Glutamatergic neuron (in vitro differentiated cells): Measurements from ENCODE around the gene DEFB115. TPM values are rescaled to one million over a fixed set of nuclear protein-coding genes. Genes with fewer than 3 reads are reported as not detected.

Experiments
- DNase-seq: peaks from one replicate; pipeline ENCODE4 v3.0.0; 2022
- H3K27ac Mint-ChIP-seq: one replicate; pipeline ENCODE4 v1.8.0; 2020; ENCODE audit warnings: mild to moderate bottlenecking, mixed read lengths, inconsistent platforms; ENCODE audit not compliant: unreplicated experiment
- H3K27me3 Mint-ChIP-seq: one replicate; pipeline ENCODE4 v1.8.0; 2020; ENCODE audit warnings: mild to moderate bottlenecking, moderate library complexity, mixed read lengths, inconsistent platforms; ENCODE audit not compliant: unreplicated experiment
- H3K36me3 Mint-ChIP-seq: one replicate; pipeline ENCODE4 v1.8.0; 2020; ENCODE audit warnings: mild to moderate bottlenecking, mixed read lengths, inconsistent platforms; ENCODE audit not compliant: unreplicated experiment
- H3K4me1 Mint-ChIP-seq: one replicate; pipeline ENCODE4 v1.8.0; 2020; ENCODE audit warnings: mild to moderate bottlenecking, low read depth, mixed read lengths, inconsistent platforms; ENCODE audit not compliant: unreplicated experiment
- H3K4me3 Mint-ChIP-seq: one replicate; pipeline ENCODE4 v1.8.0; 2020; ENCODE audit warnings: mild to moderate bottlenecking, mixed read lengths, inconsistent platforms; ENCODE audit not compliant: unreplicated experiment
- H3K9me3 Mint-ChIP-seq: one replicate; pipeline ENCODE4 v1.8.0; 2020; ENCODE audit warnings: mild to moderate bottlenecking, moderate library complexity, mixed read lengths, inconsistent platforms; ENCODE audit not compliant: unreplicated experiment
- CTCF ChIP-seq: fragments of 200-600 bp; sonication (generic); IDR thresholded peaks from one replicate; pipeline ENCODE4 v1.5.0; 2021; ENCODE audit not compliant: partially characterized antibody, unreplicated experiment
- long read RNA-seq: library from polyadenylated mRNA; unstranded; transcript quantifications from one replicate; pipeline ENCODE4 v2.0.0, GENCODE V29; 2020; ENCODE audit not compliant: unreplicated experiment
- total RNA-seq: library from RNA; stranded (reverse); fragmentation: NEBNext Ultra II Directional; extraction: Animal tissue kit (Norgen Biotek cat#: 25700); gene quantifications from one replicate; pipeline ENCODE4 v1.2.1, GENCODE V29; 2021; ENCODE audit not compliant: unreplicated experiment

DEFB115 gene, protein sequence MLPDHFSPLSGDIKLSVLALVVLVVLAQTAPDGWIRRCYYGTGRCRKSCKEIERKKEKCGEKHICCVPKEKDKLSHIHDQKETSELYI
- 7.8 TPM for total RNA-seq
- long read RNA-seq = 0 reads

- Mint-ChIP-seq H3K4me1 (no peaks in the 10 kb centered on the region), H3K36me3 (peaks cover 53% of the 10 kb centered on the region), H3K27ac (no peak within 1 kb of the TSS), H3K27me3 (peaks cover 2% of the 10 kb centered on the region), H3K9me3 (peaks cover 14% of the 10 kb centered on the region), H3K4me3 (no peak within 1 kb of the TSS)
- no peak for DNase-seq
- no peak for TF ChIP-seq CTCF
These were observed at the start of gene DEFB115 for GRCh38 chr20:31257364-31257763. Gene DEFB115, plus strand, starts transcription at chr20:31257664. Its CDS starts 0 bp downstream, at chr20:31257664.

GRCh38 chr20:31236953-31237352 is 20.5 kb upstream of the DEFB115 start:
- H3K4me3 Mint-ChIP-seq = no peak overlapping the region
- TF ChIP-seq CTCF = no peak
- no peaks in the 10 kb centered on the region for H3K9me3 Mint-ChIP-seq
- no peak overlapping the region for H3K27ac Mint-ChIP-seq
- no peaks in the 10 kb centered on the region for H3K27me3 Mint-ChIP-seq
- no peaks in the 10 kb centered on the region for H3K4me1 Mint-ChIP-seq
- H3K36me3 Mint-ChIP-seq = no peaks in the 10 kb centered on the region
- no peak for DNase-seq

DNA sequence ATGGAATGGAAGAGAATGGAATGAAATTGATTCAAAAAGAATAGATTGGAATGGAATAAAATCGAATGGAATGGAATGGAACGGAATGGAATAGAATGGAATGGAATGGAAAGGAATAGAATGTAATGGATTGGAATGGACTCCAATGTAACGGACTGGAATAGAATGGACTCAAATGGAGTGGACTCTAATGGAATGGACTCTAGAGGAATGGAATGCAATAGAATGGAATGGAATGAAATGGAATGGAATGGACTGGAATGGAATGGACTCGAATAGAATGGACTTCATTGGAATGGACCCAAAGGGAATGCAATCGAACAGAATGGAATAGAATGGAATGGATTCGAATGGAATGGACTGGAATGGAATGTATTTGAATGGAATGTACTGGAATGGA is 19.7 kb upstream of the DEFB115 start:
- no peak for TF ChIP-seq CTCF
- DNase-seq = no peak
- Mint-ChIP-seq H3K27ac (no peak overlapping the region), H3K27me3 (no peaks in the 10 kb centered on the region), H3K36me3 (no peaks in the 10 kb centered on the region), H3K9me3 (no peaks in the 10 kb centered on the region), H3K4me3 (no peak overlapping the region), H3K4me1 (no peaks in the 10 kb centered on the region)

DNA sequence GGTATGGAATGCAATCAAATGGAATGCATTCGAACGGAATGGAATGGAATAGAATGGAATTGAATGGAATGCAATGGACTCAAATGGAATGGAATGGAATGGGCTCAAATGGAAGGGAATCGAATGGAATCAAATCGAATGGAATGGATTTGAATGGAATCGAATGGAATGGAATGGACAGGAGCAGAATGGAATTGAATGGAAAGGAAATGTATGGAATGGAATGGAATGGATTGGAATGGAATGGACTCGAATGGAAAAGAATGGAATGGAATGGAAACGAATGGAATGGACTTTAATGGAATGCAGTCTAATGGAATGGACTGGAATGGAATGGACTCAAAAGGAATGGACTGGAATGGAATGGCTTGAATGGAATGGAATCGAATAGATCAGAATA is 18.3 kb upstream of the DEFB115 start:
- Mint-ChIP-seq H3K27me3 (no peaks in the 10 kb centered on the region), H3K9me3 (no peaks in the 10 kb centered on the region), H3K4me3 (no peak overlapping the region), H3K27ac (no peak overlapping the region), H3K4me1 (no peaks in the 10 kb centered on the region), H3K36me3 (no peaks in the 10 kb centered on the region)
- DNase-seq = no peak
- no peak for TF ChIP-seq CTCF

DNA sequence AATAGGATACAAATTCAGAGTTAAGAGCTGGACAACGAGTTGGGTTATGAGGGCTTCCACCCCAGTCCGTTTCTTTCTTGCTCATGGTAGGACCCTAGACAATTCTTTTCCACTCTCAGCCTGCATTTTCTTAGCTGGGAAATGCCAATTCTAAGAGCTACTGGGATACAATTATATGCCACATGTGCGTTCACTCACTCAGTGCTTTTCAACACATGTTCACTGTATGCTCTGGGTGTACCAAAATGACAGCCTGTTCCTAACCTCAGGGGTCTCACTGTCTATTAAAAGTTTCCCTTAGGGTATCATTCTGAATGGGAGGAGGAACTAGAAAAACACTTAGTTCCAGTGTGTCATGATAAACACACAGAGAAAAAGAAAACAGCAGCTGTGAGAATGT is 505 bp upstream of the DEFB115 start:
- Mint-ChIP-seq H3K27ac (no peak overlapping the region), H3K4me1 (no peaks in the 10 kb centered on the region), H3K4me3 (no peak overlapping the region), H3K27me3 (peaks cover 2% of the 10 kb centered on the region), H3K9me3 (peaks cover 14% of the 10 kb centered on the region), H3K36me3 (peaks cover 54% of the 10 kb centered on the region)
- no peak for TF ChIP-seq CTCF
- DNase-seq = no peak
